HepG2 (cell line): Measurements from ENCODE around the gene HERC4.

Source experiments
- HNF4G ChIP-seq, 2 experiments: sonication (generic) in 1 of 2; formaldehyde crosslinking in 1 of 2; IDR thresholded peaks; 2 replicates each; pipeline versions ENCODE4 v1.4.0 to v1.6.1; 2011 to 2020; ENCODE audit warnings: borderline replicate concordance in 2 of 2, low read depth in 2 of 2, mild to moderate bottlenecking in 2 of 2, low read length in 1 of 2, missing genetic modification reagents in 1 of 2, moderate library complexity in 1 of 2
- NFIC ChIP-seq: IDR thresholded peaks from 2 replicates; pipeline ENCODE4 v1.6.1; 2012; ENCODE audit warnings: mild to moderate bottlenecking, low read length, inconsistent platforms
- TF ChIP-seq, protein P1 (sequence below): sonication (generic); formaldehyde crosslinking; IDR thresholded peaks from 2 replicates; pipeline ENCODE4 v1.9.0; 2021; ENCODE audit warnings: missing genetic modification reagents, borderline replicate concordance

DNA sequence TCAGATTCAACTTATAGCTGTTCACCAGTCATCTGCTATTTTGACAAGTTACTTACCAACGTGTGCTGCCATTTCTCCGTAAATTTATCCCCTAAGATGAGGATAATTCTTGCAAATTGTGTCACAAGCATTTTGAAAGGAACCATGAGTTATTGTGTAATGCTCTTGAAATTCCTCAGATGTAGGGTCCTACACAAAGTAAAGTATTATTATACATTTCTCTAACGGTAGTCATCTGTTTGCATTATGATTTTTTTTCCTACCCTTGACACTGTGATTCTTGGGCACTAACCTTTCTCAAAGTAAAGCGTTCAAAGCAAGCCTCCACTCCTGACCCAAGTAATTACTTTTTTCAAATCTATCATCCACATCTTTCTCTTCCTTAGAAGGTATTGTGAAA lies 8.1 kb downstream of the HERC4 start:
- TF ChIP-seq, protein P1, sequence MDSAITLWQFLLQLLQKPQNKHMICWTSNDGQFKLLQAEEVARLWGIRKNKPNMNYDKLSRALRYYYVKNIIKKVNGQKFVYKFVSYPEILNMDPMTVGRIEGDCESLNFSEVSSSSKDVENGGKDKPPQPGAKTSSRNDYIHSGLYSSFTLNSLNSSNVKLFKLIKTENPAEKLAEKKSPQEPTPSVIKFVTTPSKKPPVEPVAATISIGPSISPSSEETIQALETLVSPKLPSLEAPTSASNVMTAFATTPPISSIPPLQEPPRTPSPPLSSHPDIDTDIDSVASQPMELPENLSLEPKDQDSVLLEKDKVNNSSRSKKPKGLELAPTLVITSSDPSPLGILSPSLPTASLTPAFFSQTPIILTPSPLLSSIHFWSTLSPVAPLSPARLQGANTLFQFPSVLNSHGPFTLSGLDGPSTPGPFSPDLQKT (CRISPR knock-in tag): no peak
- TF ChIP-seq HNF4G (IDR thresholded peaks at IDR 0.05; ENCODE audit: borderline replicate concordance, low read depth, low read length): no peak
- no peak for TF ChIP-seq HNF4G (CRISPR knock-in tag; IDR thresholded peaks at IDR 0.05; ENCODE audit: borderline replicate concordance, low read depth)
- TF ChIP-seq NFIC: no peak
